T-helper 2 cell (primary cell): Measurements from ENCODE around the gene ZYX.
A peak's percentile ranks its signal among the peaks of the same experiment; 100 is the strongest.

Experiments used
- DNase-seq, 5 experiments: peaks; one replicate each; pipeline versions ENCODE4 v3.0.0 to v3.0.0-alpha.2; 2012 to 2022
- total RNA-seq, 2 donors: gene quantifications; one replicate each; lab custom pipeline; 2026; lab: John Stamatoyannopoulos, UW

The ZYX gene, protein sequence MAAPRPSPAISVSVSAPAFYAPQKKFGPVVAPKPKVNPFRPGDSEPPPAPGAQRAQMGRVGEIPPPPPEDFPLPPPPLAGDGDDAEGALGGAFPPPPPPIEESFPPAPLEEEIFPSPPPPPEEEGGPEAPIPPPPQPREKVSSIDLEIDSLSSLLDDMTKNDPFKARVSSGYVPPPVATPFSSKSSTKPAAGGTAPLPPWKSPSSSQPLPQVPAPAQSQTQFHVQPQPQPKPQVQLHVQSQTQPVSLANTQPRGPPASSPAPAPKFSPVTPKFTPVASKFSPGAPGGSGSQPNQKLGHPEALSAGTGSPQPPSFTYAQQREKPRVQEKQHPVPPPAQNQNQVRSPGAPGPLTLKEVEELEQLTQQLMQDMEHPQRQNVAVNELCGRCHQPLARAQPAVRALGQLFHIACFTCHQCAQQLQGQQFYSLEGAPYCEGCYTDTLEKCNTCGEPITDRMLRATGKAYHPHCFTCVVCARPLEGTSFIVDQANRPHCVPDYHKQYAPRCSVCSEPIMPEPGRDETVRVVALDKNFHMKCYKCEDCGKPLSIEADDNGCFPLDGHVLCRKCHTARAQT
- total RNA-seq: 73.6 to 81.9 reads per million in 2 donors

GRCh38 chr7:143380646-143381426 lies at the start of gene ZYX:
TSS of gene ZYX (plus strand) at chr7:143381345. CDS start at chr7:143381572, 227 bp downstream.
- DNase-seq: peak; percentile 66 to 91 (median 79)

DNA sequence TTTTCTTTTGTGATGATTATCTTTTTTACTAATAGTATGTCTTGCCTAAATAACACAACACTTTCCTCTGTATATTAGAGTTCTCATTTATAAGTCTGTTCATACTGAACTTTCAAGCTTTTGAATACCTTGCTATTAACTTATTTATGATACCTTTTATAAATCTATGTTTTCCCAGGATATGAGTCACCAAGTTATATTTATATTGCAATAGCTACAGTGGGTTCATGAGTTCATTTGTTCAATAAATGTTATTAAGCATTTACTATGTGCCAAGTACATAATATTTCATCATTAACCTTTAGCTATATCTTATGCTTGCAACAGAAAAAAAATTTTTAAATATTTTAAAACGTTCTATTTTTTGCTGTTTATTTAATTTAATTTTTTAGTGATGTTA lies 46.9 kb upstream of the ZYX start:
- DNase-seq: no peak

GRCh38 chr7:143337216-143337615 lies 43.9 kb upstream of the ZYX start:
- DNase-seq: no peak

- DNase-seq: no peak
Measured at GRCh38 chr7:143341842-143342241, 39.3 kb upstream of the ZYX start.

DNA sequence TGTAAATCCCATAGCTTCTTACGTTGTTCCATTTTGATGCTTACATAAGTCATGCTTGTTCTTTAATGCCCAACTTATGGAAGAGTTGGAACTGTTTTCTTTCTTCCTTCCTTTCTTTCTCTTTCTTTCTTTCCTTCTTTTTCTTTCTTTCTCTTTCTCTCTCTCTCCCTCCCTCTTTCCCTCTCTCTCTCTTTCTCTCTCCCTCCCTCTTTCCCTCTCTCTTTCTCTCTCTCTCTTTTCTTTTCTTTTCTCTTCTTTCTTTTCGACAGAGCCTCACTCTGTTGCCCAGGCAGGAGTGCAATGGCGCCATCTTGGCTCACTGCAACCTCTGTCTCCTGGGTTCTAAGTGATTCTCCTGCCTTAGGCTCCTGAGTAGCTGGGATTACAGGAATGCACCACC lies 37.5 kb upstream of the ZYX start:
- DNase-seq: no peak

GRCh38 chr7:143345428-143345900 lies 35.7 kb upstream of the ZYX start:
- DNase-seq: peak; percentile 28 to 84 (median 52)

GRCh38 chr7:143346018-143346417 lies 35.1 kb upstream of the ZYX start:
- no peak for DNase-seq

DNA sequence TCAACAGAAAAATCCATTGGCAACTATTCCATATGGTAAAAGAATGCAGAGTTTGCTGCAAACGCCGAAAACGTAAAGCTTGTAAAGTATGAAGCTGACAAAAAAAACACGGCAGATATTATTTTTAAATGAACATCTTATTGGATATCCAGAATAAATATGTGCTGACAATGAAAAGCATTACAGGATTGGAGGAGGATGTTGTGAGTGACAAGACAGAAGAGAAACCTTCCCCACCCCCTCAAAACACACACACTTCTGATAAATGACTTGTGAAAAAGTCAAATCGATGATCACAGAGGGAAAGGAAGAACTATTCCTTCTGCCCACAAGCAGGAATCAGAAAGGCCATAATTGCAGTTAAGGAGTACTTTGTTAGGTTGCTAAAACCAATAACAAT lies 33.2 kb upstream of the ZYX start:
- DNase-seq: no peak

DNA sequence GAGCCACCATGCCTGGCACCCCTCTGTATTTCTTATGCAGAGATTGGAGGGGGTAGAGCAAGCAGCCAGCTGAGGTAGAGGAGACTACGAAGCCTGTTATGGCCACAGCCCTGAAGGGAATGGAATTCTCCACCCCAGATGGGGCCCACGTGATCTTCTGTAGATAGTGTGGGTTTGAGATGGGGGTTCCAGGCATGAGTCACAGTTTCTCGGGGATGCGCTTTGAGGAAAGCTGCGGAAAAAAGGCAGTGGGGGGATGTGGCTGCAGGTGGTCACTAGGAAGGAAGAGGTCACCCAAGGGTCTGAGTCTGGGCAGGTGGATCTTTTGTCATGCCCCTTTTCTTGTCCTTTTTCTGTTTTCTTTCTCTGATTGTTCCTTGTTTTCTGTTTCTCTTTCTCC lies 30.1 kb upstream of the ZYX start:
- no peak for DNase-seq

- no peak for DNase-seq
Measured at GRCh38 chr7:143351574-143351973, 29.6 kb upstream of the ZYX start.

DNA sequence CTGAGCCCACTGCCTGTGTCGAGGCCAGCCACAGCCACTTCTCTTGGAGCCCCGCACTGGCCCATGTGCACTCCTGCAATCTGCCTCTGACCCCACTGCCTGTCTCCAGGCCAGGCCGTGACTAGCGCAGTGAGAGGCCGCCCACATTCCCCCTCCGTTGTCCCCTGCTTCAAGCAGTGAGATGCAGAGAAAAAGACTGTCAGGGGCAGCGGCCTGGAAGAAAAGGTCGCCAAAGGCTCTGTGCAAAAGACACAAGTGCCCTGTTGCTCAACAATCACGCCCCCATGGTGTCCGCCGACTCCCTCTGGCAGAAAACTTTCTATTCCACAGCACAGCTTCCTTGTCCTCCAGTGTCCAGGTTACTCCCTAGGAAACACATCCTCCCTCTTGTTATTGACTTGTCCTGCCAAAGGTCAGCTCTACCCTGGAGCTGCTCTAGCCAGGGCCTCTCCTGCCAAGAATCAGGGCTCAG lies 28.6 kb upstream of the ZYX start:
- DNase-seq: no peak

- DNase-seq: no peak
Measured at GRCh38 chr7:143354376-143354775, 26.8 kb upstream of the ZYX start.

- no peak for DNase-seq
Measured at GRCh38 chr7:143354965-143355364, 26.2 kb upstream of the ZYX start.

DNA sequence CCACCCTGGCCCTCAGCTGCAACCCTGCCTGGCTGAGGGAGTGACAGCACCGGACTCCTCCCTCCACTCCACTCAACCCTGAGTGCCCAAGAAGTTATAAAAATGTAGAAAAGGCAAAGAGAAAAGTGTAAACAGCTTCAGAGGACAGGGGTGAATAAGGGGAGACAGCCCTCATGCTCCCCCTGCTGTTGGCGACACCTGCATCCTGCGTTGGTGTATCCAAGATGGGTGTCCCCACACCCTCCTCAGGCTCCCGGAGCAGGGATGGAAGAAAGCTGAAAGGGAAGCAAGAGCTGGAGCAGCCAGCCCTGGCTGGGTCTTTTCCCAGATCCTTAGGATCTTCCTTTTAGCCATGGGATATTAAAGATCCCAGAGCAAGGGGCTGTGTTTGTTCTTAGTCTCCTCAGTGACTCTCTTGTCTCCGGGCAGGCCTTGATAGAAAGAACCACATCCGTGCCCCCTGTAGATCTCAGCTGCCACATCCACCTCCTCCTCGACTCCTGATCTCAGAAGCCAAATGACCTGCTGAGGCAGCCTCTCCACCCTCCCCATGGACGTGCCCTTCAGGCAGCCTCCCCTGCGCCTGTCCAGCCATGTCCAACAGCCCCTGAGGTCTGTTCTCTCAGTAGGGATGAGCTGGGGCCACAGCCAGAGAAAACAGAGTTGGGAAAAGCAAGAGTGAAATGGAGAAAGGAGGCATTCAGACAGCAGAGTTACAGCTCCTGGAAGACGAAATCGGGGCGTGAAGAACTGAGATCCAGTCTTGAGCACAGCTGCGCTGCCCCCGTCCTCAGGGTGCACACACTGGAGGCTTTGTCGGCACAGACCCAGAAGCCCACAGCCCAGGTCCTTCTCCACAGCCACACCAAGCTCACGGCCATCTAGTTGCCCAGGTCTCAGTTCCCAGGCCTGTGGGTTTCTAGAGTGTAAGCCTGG lies 25.4 kb upstream of the ZYX start:
- no peak for DNase-seq

- DNase-seq: no peak
Measured at GRCh38 chr7:143356414-143357050, 24.6 kb upstream of the ZYX start.

DNA sequence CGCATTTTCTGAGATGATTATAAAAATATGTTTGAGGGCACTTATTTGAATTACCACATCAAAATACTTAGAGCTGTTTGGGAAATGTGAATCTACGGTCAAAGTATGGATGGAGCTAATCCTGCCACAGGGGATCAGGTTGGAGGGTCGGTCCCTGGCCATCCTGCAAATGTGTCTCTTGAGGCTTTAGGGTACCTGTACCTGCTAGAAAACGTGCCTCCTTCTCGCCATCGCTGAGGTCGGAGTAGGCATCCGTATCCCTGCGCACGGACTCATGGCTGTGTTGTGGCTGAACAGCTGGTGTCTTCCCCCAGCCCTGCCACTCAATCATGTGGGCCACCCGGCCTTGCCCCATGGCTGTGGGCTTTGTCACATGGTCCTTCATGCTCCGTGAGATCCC lies 22.5 kb upstream of the ZYX start:
- DNase-seq: no peak

GRCh38 chr7:143359771-143360353 lies 21.3 kb upstream of the ZYX start:
- no peak for DNase-seq

- no peak for DNase-seq
Measured at GRCh38 chr7:143360788-143361551, 20.2 kb upstream of the ZYX start.

DNA sequence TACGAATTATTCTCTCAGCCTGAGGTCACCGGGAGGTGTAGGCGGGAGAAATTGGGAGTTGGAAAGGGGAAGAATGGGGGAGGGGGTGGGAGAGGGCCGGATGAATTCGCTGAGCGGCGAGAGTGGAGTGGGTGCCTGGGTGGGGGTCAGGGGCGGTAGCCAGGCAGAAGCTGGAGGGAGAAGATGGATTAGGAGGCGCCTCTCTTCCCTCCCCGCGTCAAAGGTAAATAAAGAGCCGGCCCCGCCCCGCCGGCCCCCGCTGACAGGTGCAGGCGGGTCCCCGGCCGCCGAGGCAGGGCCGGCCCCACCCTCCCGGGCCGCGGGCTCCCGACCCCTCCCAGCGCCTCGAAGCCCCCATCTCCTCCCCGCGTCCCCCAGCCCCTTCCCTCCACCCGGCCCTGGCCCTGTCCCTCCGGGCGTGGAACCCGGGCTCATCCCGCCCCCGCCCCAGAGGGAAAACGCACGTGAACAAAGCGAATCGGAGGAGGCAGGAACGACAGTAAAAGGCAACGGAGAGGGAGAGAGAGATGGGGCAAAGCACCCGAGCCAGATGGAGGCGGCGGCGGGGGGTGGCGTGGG lies 19.5 kb upstream of the ZYX start:
- DNase-seq: no peak
